ENCODE data around the gene LINC00305. TPM values are rescaled to one million over a fixed set of nuclear protein-coding genes. Genes with fewer than 3 reads are reported as not detected.

LINC00305 gene
- total RNA-seq, 1 donor from 2014 or later = 16.4 TPM

DNA sequence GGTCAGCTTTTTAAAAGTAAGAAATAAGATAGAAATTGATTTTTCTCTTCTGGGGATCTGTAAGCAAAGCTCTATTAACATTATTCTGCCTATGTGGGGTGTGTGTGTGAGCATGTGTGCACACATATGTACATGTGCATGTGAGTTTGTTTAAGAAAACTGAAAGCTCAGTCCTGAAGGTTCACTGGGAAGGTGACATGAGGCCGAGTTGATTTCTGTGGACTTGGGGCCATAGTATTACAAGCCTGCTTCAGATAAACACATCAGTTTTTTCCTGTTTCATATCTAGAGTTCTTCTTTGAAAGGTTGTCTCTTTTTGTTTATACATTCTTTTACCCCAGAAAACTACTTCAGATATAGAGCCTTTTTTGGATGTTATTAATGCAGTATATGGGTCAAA lies 95.6 kb downstream of the LINC00305 start:
- TF ChIP-seq, protein P1, sequence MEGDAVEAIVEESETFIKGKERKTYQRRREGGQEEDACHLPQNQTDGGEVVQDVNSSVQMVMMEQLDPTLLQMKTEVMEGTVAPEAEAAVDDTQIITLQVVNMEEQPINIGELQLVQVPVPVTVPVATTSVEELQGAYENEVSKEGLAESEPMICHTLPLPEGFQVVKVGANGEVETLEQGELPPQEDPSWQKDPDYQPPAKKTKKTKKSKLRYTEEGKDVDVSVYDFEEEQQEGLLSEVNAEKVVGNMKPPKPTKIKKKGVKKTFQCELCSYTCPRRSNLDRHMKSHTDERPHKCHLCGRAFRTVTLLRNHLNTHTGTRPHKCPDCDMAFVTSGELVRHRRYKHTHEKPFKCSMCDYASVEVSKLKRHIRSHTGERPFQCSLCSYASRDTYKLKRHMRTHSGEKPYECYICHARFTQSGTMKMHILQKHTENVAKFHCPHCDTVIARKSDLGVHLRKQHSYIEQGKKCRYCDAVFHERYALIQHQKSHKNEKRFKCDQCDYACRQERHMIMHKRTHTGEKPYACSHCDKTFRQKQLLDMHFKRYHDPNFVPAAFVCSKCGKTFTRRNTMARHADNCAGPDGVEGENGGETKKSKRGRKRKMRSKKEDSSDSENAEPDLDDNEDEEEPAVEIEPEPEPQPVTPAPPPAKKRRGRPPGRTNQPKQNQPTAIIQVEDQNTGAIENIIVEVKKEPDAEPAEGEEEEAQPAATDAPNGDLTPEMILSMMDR (IDR thresholded peaks at IDR 0.05; ENCODE audit: unreplicated experiment) = no peak
- Mint-ChIP-seq H3K9me3 (ENCODE audit: unreplicated experiment) (no peaks in the 10 kb centered on the region), H3K4me3 (ENCODE audit: unreplicated experiment) (no peak overlapping the region), H3K36me3 (ENCODE audit: low read depth, unreplicated experiment) (no peaks in the 10 kb centered on the region), H3K27ac (ENCODE audit: unreplicated experiment) (no peak overlapping the region), H3K4me1 (ENCODE audit: unreplicated experiment) (no peaks in the 10 kb centered on the region), H3K27me3 (ENCODE audit: unreplicated experiment) (peaks cover 2% of the 10 kb centered on the region)
- DNase-seq (ENCODE audit: low spot score) = no peak

DNA sequence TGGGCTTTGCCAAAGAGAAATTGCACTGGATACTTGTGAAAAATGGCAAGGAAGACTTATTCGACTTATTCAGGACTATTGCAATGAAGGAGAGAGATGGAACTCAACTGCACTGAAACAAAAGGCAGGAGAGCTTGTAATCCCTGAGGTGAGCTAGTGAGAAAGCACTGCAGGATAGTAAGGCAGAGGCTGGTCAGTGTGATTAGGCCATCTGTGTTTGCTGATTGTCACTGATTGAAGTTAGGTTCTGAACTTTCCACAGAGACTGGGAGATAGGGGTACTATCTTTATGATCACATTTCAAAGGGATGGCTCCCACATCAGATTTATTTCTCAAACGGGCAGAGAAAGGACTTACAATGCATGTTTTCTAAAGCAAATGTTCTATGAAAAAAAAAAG lies 96.1 kb downstream of the LINC00305 start:
- H3K27ac Mint-ChIP-seq (ENCODE audit: unreplicated experiment) = no peak overlapping the region
- H3K4me1 Mint-ChIP-seq (ENCODE audit: unreplicated experiment) = no peaks in the 10 kb centered on the region
- no peak overlapping the region for H3K4me3 Mint-ChIP-seq (ENCODE audit: unreplicated experiment)
- no peaks in the 10 kb centered on the region for H3K9me3 Mint-ChIP-seq (ENCODE audit: unreplicated experiment)
- TF ChIP-seq, protein P1 (IDR thresholded peaks at IDR 0.05; ENCODE audit: unreplicated experiment) = no peak
- DNase-seq (ENCODE audit: low spot score) = no peak
- peaks cover 2% of the 10 kb centered on the region for H3K27me3 Mint-ChIP-seq (ENCODE audit: unreplicated experiment)
- H3K36me3 Mint-ChIP-seq (ENCODE audit: low read depth, unreplicated experiment) = no peaks in the 10 kb centered on the region

DNA sequence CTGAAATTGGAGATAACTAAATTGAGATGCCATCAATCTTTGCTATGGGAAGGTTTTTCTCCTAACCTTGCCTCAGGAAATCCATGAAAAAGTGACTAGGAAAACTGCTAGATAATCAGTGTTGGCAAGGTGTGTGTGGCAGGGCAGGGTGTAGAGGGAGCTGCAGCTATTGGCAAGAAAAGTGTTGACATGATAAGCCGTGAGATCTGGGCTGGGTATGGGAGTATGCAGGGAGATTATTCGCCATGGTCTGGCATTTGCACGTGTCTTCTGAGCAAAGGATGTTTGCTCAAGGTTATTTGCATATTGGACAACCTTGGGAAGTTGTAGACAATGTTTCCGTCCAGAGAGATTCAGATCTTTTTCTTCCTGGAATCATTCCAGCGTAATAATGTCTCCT lies 104.3 kb downstream of the LINC00305 start:
- Mint-ChIP-seq H3K4me3 (ENCODE audit: unreplicated experiment) (no peak overlapping the region), H3K4me1 (ENCODE audit: unreplicated experiment) (no peaks in the 10 kb centered on the region), H3K36me3 (ENCODE audit: low read depth, unreplicated experiment) (peaks cover 7% of the 10 kb centered on the region), H3K27me3 (ENCODE audit: unreplicated experiment) (peaks cover 5% of the 10 kb centered on the region), H3K9me3 (ENCODE audit: unreplicated experiment) (no peaks in the 10 kb centered on the region), H3K27ac (ENCODE audit: unreplicated experiment) (no peak overlapping the region)
- TF ChIP-seq, protein P1 (IDR thresholded peaks at IDR 0.05; ENCODE audit: unreplicated experiment) = no peak
- DNase-seq (ENCODE audit: low spot score) = no peak

DNA sequence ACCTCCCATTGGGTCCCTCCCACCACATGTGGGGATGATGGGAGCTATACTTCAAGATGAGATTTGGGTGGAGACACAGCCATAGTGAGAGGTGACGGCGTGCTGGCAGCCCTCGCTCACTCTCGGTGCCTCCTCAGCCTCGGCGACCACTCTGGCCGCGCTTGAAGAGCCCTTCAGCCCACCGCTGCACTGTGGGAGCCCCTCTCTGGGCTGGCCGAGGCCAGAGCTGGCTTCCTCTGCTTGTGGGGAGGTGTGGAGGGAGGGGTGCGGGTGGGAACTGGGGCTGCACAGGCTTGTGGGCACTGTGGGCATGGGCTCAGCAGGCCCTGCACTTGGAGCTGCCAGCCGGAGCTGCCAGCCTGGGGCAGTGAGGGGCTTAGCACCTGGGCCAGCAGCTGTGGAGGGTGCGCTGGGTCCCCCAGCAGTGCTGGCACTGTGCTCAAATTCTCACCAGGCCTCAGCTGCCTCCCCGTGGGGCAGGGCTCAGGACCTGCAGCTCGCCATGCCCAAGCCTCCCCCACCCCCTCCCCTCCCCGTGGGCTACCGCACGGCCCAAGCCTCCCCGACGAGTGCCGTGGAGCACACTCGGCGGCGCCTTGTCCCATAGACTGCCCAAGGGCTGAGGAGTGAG lies 106.0 kb downstream of the LINC00305 start:
- TF ChIP-seq, protein P1 (IDR thresholded peaks at IDR 0.05; ENCODE audit: unreplicated experiment) = no peak
- H3K36me3 Mint-ChIP-seq (ENCODE audit: low read depth, unreplicated experiment) = peaks cover 7% of the 10 kb centered on the region
- H3K27me3 Mint-ChIP-seq (ENCODE audit: unreplicated experiment) = peaks cover 5% of the 10 kb centered on the region
- no peaks in the 10 kb centered on the region for H3K9me3 Mint-ChIP-seq (ENCODE audit: unreplicated experiment)
- no peaks in the 10 kb centered on the region for H3K4me1 Mint-ChIP-seq (ENCODE audit: unreplicated experiment)
- H3K27ac Mint-ChIP-seq (ENCODE audit: unreplicated experiment) = no peak overlapping the region
- no peak overlapping the region for H3K4me3 Mint-ChIP-seq (ENCODE audit: unreplicated experiment)
- DNase-seq (ENCODE audit: low spot score) = no peak

DNA sequence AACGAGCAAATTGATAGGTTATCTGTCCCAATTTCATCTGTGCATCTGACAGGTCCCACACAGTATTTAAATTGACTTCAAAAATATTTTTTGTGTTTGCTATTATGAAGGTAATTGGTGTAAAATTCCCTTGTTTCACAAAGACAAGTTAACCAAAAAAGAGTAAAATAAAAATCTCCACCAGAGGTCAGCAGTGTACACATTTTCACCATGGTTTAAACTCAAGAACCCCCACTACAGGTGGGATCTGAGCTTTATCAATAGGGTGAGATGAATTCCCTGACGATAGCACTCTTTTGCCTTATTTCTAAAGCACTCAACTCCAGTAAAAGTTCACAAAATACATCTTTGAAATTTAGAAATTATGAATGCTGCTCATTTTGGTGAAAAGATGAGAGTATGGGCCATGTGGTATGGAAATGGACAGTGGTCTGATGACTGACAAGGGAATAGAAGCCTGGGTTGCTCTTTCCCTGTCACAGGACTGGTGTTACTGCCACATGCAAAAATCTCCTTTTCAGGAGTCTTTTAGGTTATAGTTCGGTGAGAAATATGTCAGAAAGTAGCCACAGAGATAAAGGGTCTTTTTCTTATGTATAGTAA lies 111.0 kb downstream of the LINC00305 start:
- DNase-seq (ENCODE audit: low spot score) = no peak
- no peak overlapping the region for H3K4me3 Mint-ChIP-seq (ENCODE audit: unreplicated experiment)
- peaks cover 4% of the 10 kb centered on the region for H3K36me3 Mint-ChIP-seq (ENCODE audit: low read depth, unreplicated experiment)
- H3K27me3 Mint-ChIP-seq (ENCODE audit: unreplicated experiment) = peaks cover 5% of the 10 kb centered on the region
- H3K4me1 Mint-ChIP-seq (ENCODE audit: unreplicated experiment) = no peaks in the 10 kb centered on the region
- TF ChIP-seq, protein P1 (IDR thresholded peaks at IDR 0.05; ENCODE audit: unreplicated experiment) = peak; percentile 89
- no peaks in the 10 kb centered on the region for H3K9me3 Mint-ChIP-seq (ENCODE audit: unreplicated experiment)
- no peak overlapping the region for H3K27ac Mint-ChIP-seq (ENCODE audit: unreplicated experiment)
